Uterus (tissue), 2 donors: Measurements from ENCODE around the gene VNN1.

ENCODE experiments used
- CTCF ChIP-seq, 4 experiments: fragments of 200-600 bp in 2 of 4; fragments of 450-650 bp in 2 of 4; sonication (generic) in 2 of 4; IDR thresholded peaks; one replicate each; pipeline ENCODE4 v1.5.1; 2016 to 2019; ENCODE audit warnings: antibody characterized with exemption in 4 of 4, mild to moderate bottlenecking in 2 of 4, moderate library complexity in 1 of 4
- POLR2A ChIP-seq, 2 donors: fragments of 450-650 bp; IDR thresholded peaks; one replicate each; pipeline ENCODE4 v1.6.1; 2016; ENCODE audit warnings: antibody characterized with exemption in 2 of 2, mild to moderate bottlenecking in 1 of 2, moderate library complexity in 1 of 2

- TF ChIP-seq CTCF (IDR thresholded peaks at IDR 0.05), result no peak
- TF ChIP-seq POLR2A (IDR thresholded peaks at IDR 0.05), result no peak
Observed at GRCh38 chr6:132748446-132748845, 34.6 kb upstream of the VNN1 start.
